Activated gamma-delta T cell treated with Interleukin-2 at 50 U/mL for 16 hours (primary cell): ENCODE results near the gene PROSER1.
"Not testable (repeated sequence)": the region's sequence is repeated elsewhere in the genome, so short reads cannot be mapped to it uniquely, and the experiment has no call there.

Source experiments
- DNase-seq: peaks from one replicate; pipeline ENCODE4 v3.0.0-alpha.2; 2020

The PROSER1 gene

GRCh38 chr13:39037880-39038568, at the start of gene PROSER1, which contains the start of gene NHLRC3:
Gene PROSER1 (minus strand): TSS chr13:39038089. CDS start chr13:39037242, 847 bp downstream.
Gene NHLRC3 (plus strand): TSS chr13:39038456. CDS start chr13:39038640, 184 bp downstream.
- DNase-seq = peak; percentile 86

GRCh38 chr13:39086251-39086945, 48.5 kb upstream of the PROSER1 start:
- not testable (repeated sequence) for DNase-seq

GRCh38 chr13:39073983-39074382, 36.1 kb upstream of the PROSER1 start:
- no peak for DNase-seq

DNA sequence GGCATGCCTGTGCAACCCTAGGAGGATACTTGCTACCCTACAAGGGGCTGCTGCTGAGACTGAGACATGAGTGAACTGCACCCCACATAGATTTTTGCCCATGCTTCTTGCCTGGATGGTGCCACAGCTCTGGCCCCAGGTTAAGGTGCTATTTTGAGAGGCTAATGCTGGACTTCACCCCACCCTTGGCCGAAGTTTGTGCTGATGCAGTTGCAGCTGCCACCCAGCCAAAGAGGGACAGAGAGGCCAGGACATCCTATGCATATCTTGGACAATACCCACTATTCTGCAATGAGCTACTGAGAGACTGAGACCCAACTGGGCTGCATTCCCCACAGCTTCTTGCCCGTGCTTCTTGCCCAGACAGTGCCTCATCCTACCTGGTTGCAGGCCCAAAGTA, 35.0 kb upstream of the PROSER1 start:
- no peak for DNase-seq

DNA sequence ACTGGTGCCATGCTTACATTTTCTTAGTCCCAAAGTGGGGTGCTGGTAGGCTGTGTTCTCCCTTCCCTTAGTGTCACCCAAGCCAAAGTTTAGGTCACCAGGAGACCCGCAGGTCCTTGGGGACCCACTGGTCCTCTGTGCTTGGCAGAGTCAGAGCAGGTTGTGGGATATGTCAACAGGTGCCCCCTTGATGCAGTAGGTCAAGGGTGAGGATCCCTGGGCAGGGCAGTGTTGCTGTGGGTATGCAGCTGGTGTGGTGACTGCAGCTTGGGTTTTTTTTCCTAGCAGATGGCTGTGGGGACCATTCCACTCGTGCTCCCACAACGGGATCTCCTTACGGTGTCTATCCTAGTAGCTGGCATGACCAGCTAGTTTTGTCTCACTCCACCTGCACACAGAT, 24.1 kb upstream of the PROSER1 start:
- no peak for DNase-seq

DNA sequence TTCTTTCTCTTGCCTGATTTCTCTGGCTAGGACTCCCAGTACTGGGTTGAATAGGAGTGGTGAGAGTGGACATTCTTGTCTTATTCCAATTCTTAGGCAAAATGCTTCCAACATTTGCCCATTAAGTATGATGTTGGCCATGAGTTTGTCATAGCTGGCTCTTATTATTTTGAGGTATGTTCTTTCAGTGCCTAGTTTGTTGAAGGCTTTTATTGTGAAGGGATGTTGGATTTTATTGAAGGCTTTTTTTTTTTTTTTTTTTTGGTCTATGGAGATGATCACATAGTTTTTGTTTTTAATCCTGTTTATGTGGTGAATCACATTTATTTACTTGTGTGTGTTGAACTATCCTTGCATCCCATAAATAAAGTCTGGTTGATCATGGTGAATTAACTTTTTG, 20.2 kb upstream of the PROSER1 start:
- DNase-seq = no peak

GRCh38 chr13:39056018-39056417, 18.1 kb upstream of the PROSER1 start:
- no peak for DNase-seq

- DNase-seq = no peak
These were observed 16.2 kb upstream of the PROSER1 start for GRCh38 chr13:39054112-39054511.

DNA sequence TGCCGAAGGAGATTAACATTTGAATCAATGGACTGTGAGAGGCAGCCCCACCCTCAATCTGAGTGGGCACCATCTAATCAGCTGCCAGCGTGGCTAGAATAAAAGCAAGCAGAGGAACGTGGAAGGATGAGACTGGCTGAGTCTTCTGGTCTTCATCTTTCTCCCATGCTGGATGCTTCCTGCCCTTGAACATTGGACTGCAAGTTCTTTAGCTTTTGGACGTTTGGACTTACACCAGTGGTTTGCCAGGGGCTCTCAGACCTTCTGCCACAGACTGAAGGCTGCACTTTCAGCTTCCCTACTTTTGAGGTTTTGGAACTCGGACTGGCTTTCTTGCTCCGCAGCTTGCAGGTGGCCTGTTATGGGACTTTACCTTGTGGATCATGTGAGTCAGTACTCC, 15.1 kb upstream of the PROSER1 start:
- DNase-seq = no peak

DNA sequence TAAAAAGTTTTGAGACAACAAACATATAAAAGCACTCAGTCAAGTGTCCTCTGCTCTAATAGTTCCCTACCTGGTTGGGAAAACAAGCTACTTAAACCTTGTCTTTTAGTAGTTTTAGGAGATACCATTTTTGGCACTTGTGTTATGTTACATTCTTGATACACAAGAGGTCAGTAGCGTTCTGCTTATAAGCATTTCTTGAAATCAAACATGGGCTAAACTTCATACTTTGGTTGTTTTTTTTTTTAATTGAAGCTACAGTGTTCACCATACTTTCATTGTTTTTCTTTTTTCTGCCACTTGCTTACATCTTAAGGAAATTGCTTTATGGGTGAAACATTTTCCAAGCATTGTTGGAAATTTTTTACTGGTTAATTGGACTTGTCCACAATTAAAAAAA, 13.3 kb upstream of the PROSER1 start:
- no peak for DNase-seq

- no peak for DNase-seq
These were observed 11.4 kb upstream of the PROSER1 start for GRCh38 chr13:39049274-39049673.

DNA sequence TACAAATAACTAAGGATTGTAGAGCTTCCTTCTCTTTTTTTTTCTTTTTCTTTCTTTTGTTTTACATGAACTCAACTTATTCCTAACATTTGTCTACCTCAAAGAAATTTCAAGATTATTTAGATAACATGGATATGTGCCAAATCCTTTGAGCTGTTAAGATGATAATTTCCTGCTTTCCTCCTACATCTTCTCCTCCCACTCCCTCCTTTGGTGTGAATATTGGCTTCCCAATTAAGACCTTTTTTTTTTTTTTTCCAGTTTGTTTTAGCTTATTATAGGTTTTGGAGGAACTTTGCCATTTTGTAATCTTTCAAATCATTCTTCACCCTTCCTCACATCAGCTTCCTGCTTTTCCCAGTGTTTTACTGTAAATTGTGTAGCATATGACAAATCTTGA, 10.9 kb upstream of the PROSER1 start:
- no peak for DNase-seq

- DNase-seq = no peak
These were observed 9.7 kb upstream of the PROSER1 start for GRCh38 chr13:39047560-39047959.

- no peak for DNase-seq
These were observed 6.6 kb upstream of the PROSER1 start for GRCh38 chr13:39044536-39044935.

GRCh38 chr13:39040206-39040605, 2.3 kb upstream of the PROSER1 start:
- no peak for DNase-seq

- no peak for DNase-seq
These were observed 1.2 kb upstream of the PROSER1 start for GRCh38 chr13:39039041-39039440.

GRCh38 chr13:39038569-39039030, 711 bp upstream of the PROSER1 start:
- peak; percentile 40 for DNase-seq

DNA sequence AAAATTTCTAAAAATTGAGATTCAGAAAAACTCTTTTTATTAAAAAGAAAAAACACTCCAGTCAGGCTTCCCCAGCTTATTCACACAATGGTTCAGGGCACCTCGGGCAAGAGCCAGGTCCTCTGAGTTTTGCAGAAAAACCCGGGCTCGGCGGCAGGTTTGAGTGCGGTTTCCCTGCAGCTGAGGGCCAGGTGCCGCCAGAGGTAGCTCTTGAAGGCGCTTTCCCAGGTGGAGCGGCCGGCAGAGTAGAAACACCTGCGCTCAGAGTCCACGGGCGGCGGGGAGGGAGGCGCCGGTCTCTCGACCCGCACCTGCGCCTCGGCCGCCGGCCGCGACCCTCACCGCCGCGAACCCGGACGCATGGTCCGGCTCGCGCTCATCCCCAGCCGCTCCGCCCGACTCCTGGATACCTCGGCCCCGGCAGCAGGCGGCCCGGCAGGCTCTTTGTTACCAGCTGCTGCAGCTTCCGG, 444 bp downstream of the PROSER1 start:
- DNase-seq = no peak

DNA sequence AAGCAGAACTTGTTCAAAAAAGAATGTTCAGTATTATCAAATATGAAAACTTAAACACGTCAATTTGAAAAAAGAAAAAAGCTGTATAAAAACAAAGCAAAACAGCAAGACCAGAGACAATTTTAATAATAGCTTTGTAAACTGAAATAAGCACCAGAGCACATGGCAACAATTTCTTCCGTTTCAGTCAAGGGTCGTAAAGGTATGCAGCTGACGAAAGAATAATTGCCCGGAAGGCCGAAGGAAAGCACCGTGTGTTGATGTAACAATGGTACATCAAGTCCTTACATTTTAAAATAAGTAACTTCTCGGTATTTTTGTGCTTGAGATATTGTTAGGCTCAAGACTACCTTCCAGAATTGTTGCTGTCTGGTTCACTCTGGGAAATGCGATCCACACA, 1.7 kb downstream of the PROSER1 start:
- no peak for DNase-seq

DNA sequence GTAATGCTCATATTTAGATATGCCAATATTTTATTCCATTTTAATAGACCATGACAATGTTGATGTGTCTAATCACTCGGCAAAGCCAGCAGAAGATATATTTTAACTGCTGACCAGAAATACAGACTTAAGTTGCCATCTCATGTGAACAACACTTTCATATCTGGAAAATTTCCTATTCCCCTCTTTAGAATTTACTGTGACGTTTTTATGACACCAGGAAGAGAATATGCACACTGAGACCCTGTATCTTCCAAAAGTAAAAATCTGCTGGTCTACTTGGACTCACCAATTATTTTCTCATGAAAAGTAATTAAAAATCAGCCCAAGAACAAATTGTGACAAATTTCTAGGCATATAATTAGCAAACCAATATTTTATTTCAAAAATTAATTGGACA, 2.1 kb downstream of the PROSER1 start:
- DNase-seq = no peak

DNA sequence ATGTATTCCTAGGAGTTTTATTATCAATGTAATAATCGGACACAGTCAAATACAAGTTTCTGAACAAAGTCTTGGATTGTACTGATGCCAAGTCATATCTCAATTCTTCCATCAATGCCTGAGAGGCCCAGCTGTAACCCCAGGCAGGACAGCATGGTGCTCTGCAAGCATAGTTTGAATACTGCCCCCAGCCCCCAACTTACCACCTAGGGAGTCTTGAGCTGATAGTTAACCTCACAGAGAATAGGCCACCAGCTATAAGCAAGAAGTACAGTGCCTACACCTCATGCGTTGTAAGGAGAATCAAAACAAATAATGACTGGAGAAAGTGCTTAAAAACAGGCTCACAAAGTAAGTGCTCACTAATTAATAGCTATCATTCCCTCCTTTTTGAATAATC, 2.7 kb downstream of the PROSER1 start:
- DNase-seq = no peak

GRCh38 chr13:39034085-39034484, 3.8 kb downstream of the PROSER1 start:
- no peak for DNase-seq

DNA sequence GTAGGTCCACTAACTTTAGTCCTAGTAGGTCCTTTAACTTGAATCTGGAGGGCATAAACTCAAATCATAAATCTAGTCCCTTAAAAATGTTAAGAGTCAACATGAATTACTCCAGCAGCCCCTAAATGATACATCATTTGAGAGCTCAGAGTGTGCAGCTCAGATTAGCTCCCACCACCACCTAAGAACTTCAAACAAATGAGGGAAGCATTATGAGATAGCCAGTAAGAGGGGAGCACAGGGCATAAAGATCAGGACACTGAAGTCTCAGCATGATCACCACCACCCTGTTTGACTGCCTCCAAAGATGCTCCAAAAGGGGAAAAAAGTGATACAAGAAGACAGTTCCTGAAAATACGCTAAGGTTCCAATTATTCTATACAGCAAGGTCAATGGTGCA, 5.7 kb downstream of the PROSER1 start:
- no peak for DNase-seq

GRCh38 chr13:39025433-39025839, 12.5 kb downstream of the PROSER1 start:
- no peak for DNase-seq
